Measurements from ENCODE around the gene FBXL19. TPM values are rescaled to one million over a fixed set of nuclear protein-coding genes. Genes with fewer than 3 reads are reported as not detected.
A peak's percentile ranks its signal among the peaks of the same experiment; 100 is the strongest.

FBXL19 gene
- polyA plus RNA-seq, 3 donors: 0.14 to 7.6 TPM; not detected in 1

GRCh38 chr16:30949650-30950515 is 26.5 kb downstream of the FBXL19 start:
- peak overlapping the region; percentile 59 to 99 (median 85) for H3K4me3 ChIP-seq (replicated peaks in 1 of 3; ENCODE audit: low read depth in 2 of 3, low read length in 3 of 3)
- peak overlapping the region; percentile 91 for H2AFZ ChIP-seq (ENCODE audit: insufficient read depth, low read depth, low read length, poor library complexity, severe bottlenecking)
- peaks cover 44% of the 10 kb centered on the region for H3K79me2 ChIP-seq (ENCODE audit: insufficient read depth, low read length)
- H3K4me3 Mint-ChIP-seq: peak overlapping the region; percentile 90 to 97
- H3K36me3 ChIP-seq (replicated peaks in 1 of 2; ENCODE audit: control insufficient read depth in 1 of 2, insufficient read depth in 2 of 2, low read length in 2 of 2): peaks cover 19 to 31% of the 10 kb centered on the region in 2 donors
- peak overlapping the region; percentile 91 for H3K9ac ChIP-seq (ENCODE audit: insufficient read depth, low read length, poor library complexity, severe bottlenecking)
- H3K27ac ChIP-seq (ENCODE audit: low read depth in 1 of 2, low read length in 2 of 2): peak overlapping the region; percentile 38 to 80
- intact Hi-C loops (cut with micrococcal nuclease): loop anchor here in 1 of 2 donors (10.0 kb wide), 1 partner anchor 145 kb away; the partner anchor contains the start of gene VKORC1
- peaks cover 0 to 4% (median 0%) of the 10 kb centered on the region in 3 donors for H3K27me3 Mint-ChIP-seq (ENCODE audit: low read depth in 3 of 3)
- peak overlapping the region; percentile 84 to 95 (median 90) for H3K27ac Mint-ChIP-seq
- H3K27me3 ChIP-seq (ENCODE audit: control insufficient read depth in 2 of 2, insufficient read depth in 2 of 2, low read length in 2 of 2): no peaks in the 10 kb centered on the region
- H3K9me3 Mint-ChIP-seq: peaks cover 0 to 1% (median 0%) of the 10 kb centered on the region in 7 donors
- H3K4me1 Mint-ChIP-seq: peaks cover 22% of the 10 kb centered on the region
- peaks cover 7 to 36% of the 10 kb centered on the region in 2 donors for H3K36me3 Mint-ChIP-seq
- peaks cover 54% of the 10 kb centered on the region for H4K20me1 ChIP-seq (ENCODE audit: insufficient read depth, low read length)
- peak; percentile 44 to 60 (median 53) for DNase-seq
- H3K9me3 ChIP-seq (replicated peaks in 1 of 2; ENCODE audit: control insufficient read depth in 1 of 2, insufficient read depth in 1 of 2, low read length in 2 of 2): no peaks in the 10 kb centered on the region
- no peak for TF ChIP-seq CTCF (IDR thresholded peaks at IDR 0.05)
- WGBS (ENCODE audit: insufficient coverage): 0% methylated on average over 21 of the region's 21 CpGs
- peaks cover 25 to 28% of the 10 kb centered on the region in 2 donors for H3K4me1 ChIP-seq (ENCODE audit: control insufficient read depth in 1 of 2, insufficient read depth in 2 of 2, low read length in 2 of 2)
- H3K4me2 ChIP-seq (replicated peaks; ENCODE audit: extremely low read depth, low read length, poor library complexity, severe bottlenecking): peak overlapping the region; percentile 99

DNA sequence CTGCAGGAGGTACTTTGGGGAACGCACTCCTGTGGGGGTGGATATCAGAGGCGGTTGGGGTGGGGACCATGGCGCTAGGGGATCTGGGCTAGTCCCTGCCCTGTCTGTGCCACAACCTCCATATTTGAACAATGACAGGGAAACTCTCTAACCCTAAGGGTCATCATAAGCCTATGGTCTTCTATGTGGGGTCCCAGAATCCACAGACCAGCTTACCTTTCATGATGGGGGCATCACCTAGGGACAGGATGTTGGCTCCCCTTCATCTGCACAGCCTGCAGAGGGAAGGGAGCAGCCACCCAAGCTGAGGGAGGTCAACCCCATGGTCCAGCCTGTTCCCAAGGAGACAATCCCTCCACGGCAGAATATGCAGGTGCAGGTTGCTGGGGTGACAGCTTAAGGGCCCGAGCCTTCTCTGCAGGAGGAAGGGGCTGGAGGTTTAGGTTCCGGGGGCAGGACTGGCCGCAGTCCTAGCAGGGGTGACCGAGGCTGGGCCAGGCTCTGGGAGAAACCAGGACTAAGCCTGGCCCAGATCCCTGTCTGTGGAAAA is 27.2 kb downstream of the FBXL19 start:
- H3K27ac ChIP-seq (ENCODE audit: low read depth in 1 of 2, low read length in 2 of 2): peak overlapping the region; percentile 38 to 80
- peaks cover 57% of the 10 kb centered on the region for H4K20me1 ChIP-seq (ENCODE audit: insufficient read depth, low read length)
- no peaks in the 10 kb centered on the region for H3K9me3 ChIP-seq (replicated peaks in 1 of 2; ENCODE audit: control insufficient read depth in 1 of 2, insufficient read depth in 1 of 2, low read length in 2 of 2)
- peak overlapping the region; percentile 59 to 99 (median 85) for H3K4me3 ChIP-seq (replicated peaks in 1 of 3; ENCODE audit: low read depth in 2 of 3, low read length in 3 of 3)
- no peaks in the 10 kb centered on the region for H3K27me3 ChIP-seq (ENCODE audit: control insufficient read depth in 2 of 2, insufficient read depth in 2 of 2, low read length in 2 of 2)
- intact Hi-C loops (cut with micrococcal nuclease): loop anchor here in 1 of 2 donors (10.0 kb wide), 1 partner anchor 144 kb away; the partner anchor contains the start of gene VKORC1
- peak overlapping the region; percentile 99 for H3K4me2 ChIP-seq (replicated peaks; ENCODE audit: extremely low read depth, low read length, poor library complexity, severe bottlenecking)
- TF ChIP-seq CTCF (IDR thresholded peaks at IDR 0.05): no peak
- peaks cover 25 to 28% of the 10 kb centered on the region in 2 donors for H3K4me1 ChIP-seq (ENCODE audit: control insufficient read depth in 1 of 2, insufficient read depth in 2 of 2, low read length in 2 of 2)
- peaks cover 17 to 31% of the 10 kb centered on the region in 2 donors for H3K36me3 ChIP-seq (replicated peaks in 1 of 2; ENCODE audit: control insufficient read depth in 1 of 2, insufficient read depth in 2 of 2, low read length in 2 of 2)
- H3K9me3 Mint-ChIP-seq: peaks cover 0 to 1% (median 0%) of the 10 kb centered on the region in 7 donors
- no peak for DNase-seq
- peaks cover 22% of the 10 kb centered on the region for H3K4me1 Mint-ChIP-seq
- H3K27me3 Mint-ChIP-seq (ENCODE audit: low read depth in 3 of 3): peaks cover 0 to 4% (median 0%) of the 10 kb centered on the region in 3 donors
- no peak overlapping the region for H2AFZ ChIP-seq (ENCODE audit: insufficient read depth, low read depth, low read length, poor library complexity, severe bottlenecking)
- peak overlapping the region; percentile 84 to 95 (median 90) for H3K27ac Mint-ChIP-seq
- 79% methylated on average over 6 of the region's 8 CpGs for WGBS (ENCODE audit: insufficient coverage)
- H3K4me3 Mint-ChIP-seq: peak overlapping the region; percentile 90 to 97
- peaks cover 44% of the 10 kb centered on the region for H3K79me2 ChIP-seq (ENCODE audit: insufficient read depth, low read length)
- peaks cover 4 to 33% of the 10 kb centered on the region in 2 donors for H3K36me3 Mint-ChIP-seq
- peak overlapping the region; percentile 91 for H3K9ac ChIP-seq (ENCODE audit: insufficient read depth, low read length, poor library complexity, severe bottlenecking)
